HT-29 (cell line): ENCODE data around the gene SERPINA1. TPM values are rescaled to one million over a fixed set of nuclear protein-coding genes. Genes with fewer than 3 reads are reported as not detected.

Experiments used
- DNase-seq: peaks from one replicate; pipeline ENCODE4 v3.0.0-alpha.2; 2015; ENCODE audit warnings: low spot score
- total RNA-seq: library from RNA; depleted of rRNA; stranded (reverse); fragments of >200 nt; shearing (Covaris generic); gene quantifications from 2 replicates; pipeline ENCODE4 v1.2.3, GENCODE V29; 2014

The SERPINA1 gene
- total RNA-seq, 1 experiment from 2014 or later, result 307 TPM

GRCh38 chr14:94383777-94384176 lies 4.6 kb downstream of the SERPINA1 start:
- no peak for DNase-seq

GRCh38 chr14:94382716-94383596 lies 5.4 kb downstream of the SERPINA1 start:
- DNase-seq, result no peak

GRCh38 chr14:94382099-94382715 lies 6.2 kb downstream of the SERPINA1 start:
- DNase-seq, result no peak

- no peak for DNase-seq
Measured at GRCh38 chr14:94381149-94382030, 7.0 kb downstream of the SERPINA1 start.

GRCh38 chr14:94380225-94381148 lies 7.9 kb downstream of the SERPINA1 start:
- DNase-seq, result no peak

GRCh38 chr14:94379291-94380224 lies 8.8 kb downstream of the SERPINA1 start:
- DNase-seq, result no peak

GRCh38 chr14:94378527-94379290 lies 9.7 kb downstream of the SERPINA1 start:
- no peak for DNase-seq

- DNase-seq, result no peak
Measured at GRCh38 chr14:94377866-94378470, 10.4 kb downstream of the SERPINA1 start.

- DNase-seq, result no peak
Measured at GRCh38 chr14:94376976-94377865, 11.2 kb downstream of the SERPINA1 start.

GRCh38 chr14:94376108-94376975 lies 12.1 kb downstream of the SERPINA1 start:
- DNase-seq, result no peak

GRCh38 chr14:94375552-94376107 lies 12.8 kb downstream of the SERPINA1 start:
- DNase-seq, result no peak

GRCh38 chr14:94374749-94375260 lies 13.6 kb downstream of the SERPINA1 start:
- no peak for DNase-seq

- DNase-seq, result no peak
Measured at GRCh38 chr14:94374116-94374515, 14.3 kb downstream of the SERPINA1 start.

- peak; percentile 33 for DNase-seq
Measured at GRCh38 chr14:94373708-94374107, 14.7 kb downstream of the SERPINA1 start.

GRCh38 chr14:94372021-94372605 lies 16.3 kb downstream of the SERPINA1 start:
- no peak for DNase-seq

GRCh38 chr14:94370524-94370910 lies 17.9 kb downstream of the SERPINA1 start:
- no peak for DNase-seq
